T47D (cell line): ENCODE measurements around the gene KEAP1.
"Not testable (repeated sequence)": the region's sequence is repeated elsewhere in the genome, so short reads cannot be mapped to it uniquely, and the experiment has no call there.

Experiments used
- DNase-seq, 2 experiments: peaks; one replicate each; pipeline versions ENCODE4 v3.0.0 to v3.0.0-alpha.2; 2011 to 2012; ENCODE audit warnings: low read depth in 1 of 2, low spot score in 1 of 2
- JUND ChIP-seq: IDR thresholded peaks from 2 replicates; pipeline ENCODE4 v1.6.1; 2012; ENCODE audit warnings: low read depth
- in situ Hi-C: cut with HindIII; loops from 2 replicates; pipeline ENCODE4 v1.10.0; 2016; ENCODE audit warnings: low sequenced_read_pairs, low pct_unique_long_range_greater_than_20kb

Gene KEAP1

GRCh38 chr19:10464456-10464855, 38.7 kb downstream of the KEAP1 start:
- TF ChIP-seq JUND = no peak
- no peak for DNase-seq
- in situ Hi-C loops = no loop called here

GRCh38 chr19:10462557-10462956, 40.6 kb downstream of the KEAP1 start:
- no peak for DNase-seq
- in situ Hi-C loops = no loop called here
- TF ChIP-seq JUND = no peak

GRCh38 chr19:10462042-10462441, 41.1 kb downstream of the KEAP1 start:
- in situ Hi-C loops, DNase-seq: not testable (repeated sequence)

GRCh38 chr19:10461047-10461949, 41.9 kb downstream of the KEAP1 start:
- in situ Hi-C loops = no loop called here
- TF ChIP-seq JUND = no peak
- peak; percentile 93 to 96 for DNase-seq

- in situ Hi-C loops = no loop called here
- no peak for TF ChIP-seq JUND
- no peak for DNase-seq
Observed at GRCh38 chr19:10460714-10461046, 42.5 kb downstream of the KEAP1 start.

GRCh38 chr19:10458733-10459132, 44.4 kb downstream of the KEAP1 start:
- in situ Hi-C loops = not testable (repeated sequence)

GRCh38 chr19:10454267-10454666, 48.9 kb downstream of the KEAP1 start:
- peak in 1 of 2 experiments; percentile 72 for DNase-seq
- in situ Hi-C loops = no loop called here

More at GRCh38 chr19:10458733-10459132, 44.4 kb downstream of the KEAP1 start:
- not testable (repeated sequence) for DNase-seq

GRCh38 chr19:10453852-10454251, 49.3 kb downstream of the KEAP1 start:
- in situ Hi-C loops = no loop called here
- DNase-seq = no peak
- no peak for TF ChIP-seq JUND

More at GRCh38 chr19:10454267-10454666, 48.9 kb downstream of the KEAP1 start:
- TF ChIP-seq JUND = no peak

GRCh38 chr19:10452726-10453618, 50.2 kb downstream of the KEAP1 start:
- no peak for TF ChIP-seq JUND
- no peak for DNase-seq
- in situ Hi-C loops = no loop called here

GRCh38 chr19:10450853-10451609, 52.1 kb downstream of the KEAP1 start:
- TF ChIP-seq JUND = no peak
- in situ Hi-C loops = no loop called here
- peak in 1 of 2 experiments; percentile 54 for DNase-seq

GRCh38 chr19:10450191-10450852, 52.8 kb downstream of the KEAP1 start:
- DNase-seq = no peak
- in situ Hi-C loops = no loop called here

GRCh38 chr19:10449037-10449436, 54.1 kb downstream of the KEAP1 start:
- DNase-seq = no peak
- TF ChIP-seq JUND = no peak
- in situ Hi-C loops = no loop called here

More at GRCh38 chr19:10450191-10450852, 52.8 kb downstream of the KEAP1 start:
- TF ChIP-seq JUND = no peak
